GM10847 (cell line): Measurements from ENCODE around the gene TOP2B.

ENCODE experiments used
- POLR2A ChIP-seq: IDR thresholded peaks from 2 replicates; pipeline ENCODE4 v1.6.1; 2011; ENCODE audit not compliant: insufficient read length; ENCODE audit errors: extremely low read depth

The TOP2B gene

GRCh38 chr3:25568525-25569078, 96.1 kb downstream of the TOP2B start:
- TF ChIP-seq POLR2A = no peak

GRCh38 chr3:25567806-25568524, 96.7 kb downstream of the TOP2B start:
- no peak for TF ChIP-seq POLR2A

DNA sequence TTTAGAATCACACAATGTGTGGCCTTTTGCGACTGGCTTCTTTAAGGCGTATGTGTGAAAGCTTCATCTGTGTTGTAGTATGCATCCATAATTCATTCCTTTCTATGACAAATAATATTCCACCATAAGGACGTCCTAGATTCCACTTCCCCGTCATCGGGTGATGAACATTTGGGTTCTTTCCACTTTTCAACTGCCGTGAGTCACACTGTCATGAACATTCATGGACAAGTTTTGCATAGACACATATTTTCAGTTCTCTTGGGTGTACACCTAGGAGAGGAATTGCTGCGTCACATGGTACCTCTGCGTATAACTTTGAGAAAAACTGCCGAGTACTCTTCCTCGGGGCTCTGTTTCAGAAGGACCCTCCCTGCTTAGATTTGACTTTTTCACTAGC, 97.3 kb downstream of the TOP2B start:
- TF ChIP-seq POLR2A = no peak

GRCh38 chr3:25566358-25566920, 98.3 kb downstream of the TOP2B start:
- TF ChIP-seq POLR2A = no peak

DNA sequence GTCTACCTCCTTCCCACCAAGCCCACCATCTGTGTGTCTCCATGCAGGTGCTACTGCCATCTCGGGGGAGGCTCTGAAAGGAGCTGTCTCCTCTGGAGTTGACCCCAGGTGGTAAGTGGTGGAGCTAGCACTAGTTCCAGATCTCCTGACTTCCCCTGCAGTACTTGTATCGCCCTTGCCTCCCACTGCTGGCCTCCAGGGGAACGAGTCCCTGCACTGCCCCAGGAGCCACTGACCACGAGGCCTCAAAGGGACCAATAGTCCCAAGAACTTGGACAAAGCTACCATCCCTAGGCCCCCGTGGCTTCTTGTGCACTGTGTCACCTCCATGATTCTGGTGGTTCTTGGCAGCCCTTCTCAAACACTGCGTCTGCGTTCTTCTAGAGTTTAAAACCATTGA, 98.9 kb downstream of the TOP2B start:
- TF ChIP-seq POLR2A = no peak

GRCh38 chr3:25564075-25564474, 100.6 kb downstream of the TOP2B start:
- TF ChIP-seq POLR2A = no peak

DNA sequence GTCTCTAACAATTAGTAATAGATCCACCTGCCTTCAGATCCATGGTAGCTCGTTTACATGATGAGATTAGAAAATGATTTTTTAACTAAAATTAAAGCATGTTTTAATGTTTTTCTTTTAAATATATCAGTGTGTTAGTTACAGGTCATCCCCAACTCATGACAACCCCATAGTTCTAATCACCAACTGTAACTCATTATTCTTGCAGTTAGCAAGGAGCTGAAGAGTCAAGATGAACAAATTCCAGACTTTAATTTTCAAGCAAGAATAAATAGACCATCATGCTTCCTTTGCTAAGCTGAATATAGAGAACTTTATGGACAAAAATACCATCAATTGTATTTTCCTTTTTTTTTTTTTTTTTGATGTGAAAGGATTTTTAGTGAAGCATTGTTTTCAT, 101.1 kb downstream of the TOP2B start:
- no peak for TF ChIP-seq POLR2A

- no peak for TF ChIP-seq POLR2A
Observed at GRCh38 chr3:25558796-25559195, 105.9 kb downstream of the TOP2B start.

- no peak for TF ChIP-seq POLR2A
Observed at GRCh38 chr3:25558121-25558520, 106.6 kb downstream of the TOP2B start.

GRCh38 chr3:25557694-25558093, 107.0 kb downstream of the TOP2B start:
- TF ChIP-seq POLR2A = no peak

DNA sequence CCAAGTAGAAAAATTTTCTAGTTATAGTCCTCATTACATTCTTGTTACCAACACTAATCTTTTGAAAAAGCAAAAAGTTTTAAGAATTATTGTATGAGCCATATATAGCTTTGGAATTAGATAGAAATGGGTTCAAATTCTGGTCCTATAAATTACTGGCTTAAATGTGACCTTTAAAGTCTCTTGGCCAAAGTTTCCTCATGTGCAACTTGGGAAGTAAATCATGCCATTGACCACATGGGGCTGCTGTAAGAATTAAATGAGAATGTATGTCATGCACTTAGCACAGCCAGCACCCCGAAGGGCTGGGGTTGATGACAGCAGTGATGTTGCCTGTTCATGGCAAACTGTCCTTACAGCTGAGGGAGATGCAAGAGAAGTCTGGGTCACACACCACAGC, 108.3 kb downstream of the TOP2B start:
- no peak for TF ChIP-seq POLR2A

- no peak for TF ChIP-seq POLR2A
Observed at GRCh38 chr3:25555695-25556437, 108.8 kb downstream of the TOP2B start.

DNA sequence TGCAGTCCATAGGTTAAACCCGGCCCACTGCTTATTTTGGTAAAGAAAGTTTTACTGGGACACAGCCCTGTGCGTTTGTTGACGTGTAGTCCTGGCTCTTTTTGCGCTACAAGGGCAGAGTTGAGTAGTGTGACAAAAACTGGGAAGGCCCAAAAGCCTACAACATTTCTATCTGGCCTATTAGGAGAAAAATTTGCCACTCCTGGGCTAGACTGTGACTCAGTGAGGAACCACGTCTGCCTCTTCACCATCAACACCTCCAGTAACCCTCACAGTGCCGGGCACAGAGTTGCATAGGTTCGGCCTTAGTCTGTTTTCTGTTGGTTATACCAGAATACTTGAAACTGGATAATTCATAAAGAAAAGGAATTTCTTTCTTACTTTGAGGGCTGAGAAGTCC, 110.3 kb downstream of the TOP2B start:
- no peak for TF ChIP-seq POLR2A

DNA sequence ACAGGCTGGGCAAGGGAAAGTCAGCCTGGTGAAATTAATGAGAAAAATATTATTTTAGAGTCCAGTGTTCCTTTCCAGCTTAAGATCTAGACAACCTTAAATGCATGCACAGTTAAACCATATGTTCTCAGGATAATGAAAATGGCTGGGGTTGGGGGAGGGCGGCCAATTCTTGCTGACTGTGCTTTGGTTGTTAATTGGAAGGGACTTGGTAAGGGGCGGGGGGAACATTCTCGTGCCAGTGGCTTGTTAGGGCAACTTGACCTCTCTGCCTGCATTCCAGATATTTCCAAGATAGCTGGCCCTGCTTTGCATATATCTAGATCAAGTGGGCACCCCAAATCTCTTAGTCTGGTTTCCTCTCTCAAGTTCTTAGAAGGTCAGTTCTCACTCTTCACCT, 112.5 kb downstream of the TOP2B start:
- TF ChIP-seq POLR2A = no peak

DNA sequence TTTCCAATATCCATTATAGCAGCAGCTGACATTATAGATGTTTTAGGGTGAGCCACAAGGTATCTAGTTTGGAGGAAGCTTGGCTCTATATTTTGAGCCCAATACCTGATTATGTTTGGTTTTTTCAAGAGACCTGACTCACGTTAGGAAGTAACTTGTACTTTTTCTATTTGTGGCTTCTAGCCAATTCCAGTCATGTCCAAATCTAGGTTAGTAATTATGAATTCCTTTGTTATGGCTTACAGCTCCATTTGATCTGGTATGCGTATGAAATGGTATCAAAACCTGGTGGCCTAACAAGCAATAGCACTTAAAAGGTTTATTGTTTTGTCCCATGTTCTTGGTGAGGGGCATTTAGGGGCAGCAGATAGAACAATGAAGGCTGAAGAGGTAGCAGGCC, 115.9 kb downstream of the TOP2B start:
- TF ChIP-seq POLR2A = no peak
